ENCODE data around the gene CBY3.

DNA sequence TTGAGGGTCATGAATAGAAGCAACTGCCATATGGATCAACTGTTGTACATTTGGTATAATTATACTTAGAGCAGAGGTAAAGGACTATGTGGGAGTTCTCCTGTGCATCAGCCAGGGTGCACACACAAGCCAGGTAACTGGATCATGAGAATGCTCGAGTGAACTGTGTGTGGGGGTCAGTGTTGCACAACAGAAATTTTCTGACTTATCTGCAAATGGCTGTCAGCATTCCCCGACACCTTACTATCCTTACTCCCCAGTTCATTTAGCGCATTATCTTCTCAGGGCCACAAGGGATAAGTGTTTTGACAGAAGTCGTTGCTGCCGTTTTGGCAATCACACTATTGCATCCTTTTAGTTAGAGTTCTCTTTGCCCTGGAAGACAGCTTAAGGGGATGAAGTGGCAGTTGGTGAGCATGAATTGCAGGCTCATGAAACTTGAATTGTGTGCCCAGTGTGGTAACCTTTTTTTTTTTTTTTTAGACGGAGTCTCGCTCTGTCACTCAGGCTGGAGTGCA lies 19.6 kb upstream of the CBY3 start:
- TF ChIP-seq, protein P1, sequence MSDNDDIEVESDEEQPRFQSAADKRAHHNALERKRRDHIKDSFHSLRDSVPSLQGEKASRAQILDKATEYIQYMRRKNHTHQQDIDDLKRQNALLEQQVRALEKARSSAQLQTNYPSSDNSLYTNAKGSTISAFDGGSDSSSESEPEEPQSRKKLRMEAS (IDR thresholded peaks at IDR 0.05) = no peak
- TF ChIP-seq SP1 (IDR thresholded peaks at IDR 0.05; ENCODE audit: low read depth) (no peak), CEBPB (IDR thresholded peaks at IDR 0.05; ENCODE audit: low read depth) (no peak), POLR2A (IDR thresholded peaks at IDR 0.05; ENCODE audit: borderline replicate concordance, extremely low read depth, insufficient read depth, insufficient read length) (no peak), EGR1 (IDR thresholded peaks at IDR 0.05; ENCODE audit: low read depth) (no peak), ZFX (IDR thresholded peaks at IDR 0.05) (no peak)
- TF ChIP-seq, protein P2, sequence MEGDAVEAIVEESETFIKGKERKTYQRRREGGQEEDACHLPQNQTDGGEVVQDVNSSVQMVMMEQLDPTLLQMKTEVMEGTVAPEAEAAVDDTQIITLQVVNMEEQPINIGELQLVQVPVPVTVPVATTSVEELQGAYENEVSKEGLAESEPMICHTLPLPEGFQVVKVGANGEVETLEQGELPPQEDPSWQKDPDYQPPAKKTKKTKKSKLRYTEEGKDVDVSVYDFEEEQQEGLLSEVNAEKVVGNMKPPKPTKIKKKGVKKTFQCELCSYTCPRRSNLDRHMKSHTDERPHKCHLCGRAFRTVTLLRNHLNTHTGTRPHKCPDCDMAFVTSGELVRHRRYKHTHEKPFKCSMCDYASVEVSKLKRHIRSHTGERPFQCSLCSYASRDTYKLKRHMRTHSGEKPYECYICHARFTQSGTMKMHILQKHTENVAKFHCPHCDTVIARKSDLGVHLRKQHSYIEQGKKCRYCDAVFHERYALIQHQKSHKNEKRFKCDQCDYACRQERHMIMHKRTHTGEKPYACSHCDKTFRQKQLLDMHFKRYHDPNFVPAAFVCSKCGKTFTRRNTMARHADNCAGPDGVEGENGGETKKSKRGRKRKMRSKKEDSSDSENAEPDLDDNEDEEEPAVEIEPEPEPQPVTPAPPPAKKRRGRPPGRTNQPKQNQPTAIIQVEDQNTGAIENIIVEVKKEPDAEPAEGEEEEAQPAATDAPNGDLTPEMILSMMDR (IDR thresholded peaks at IDR 0.05 in 2 of 3, conservative IDR thresholded peaks at IDR 0.05 in 1 of 3; ENCODE audit: borderline replicate concordance in 1 of 3, insufficient read depth in 1 of 3, low read depth in 2 of 3, low read length in 2 of 3) = no peak

Data from HCT116 (cell line).